Ishikawa (cell line): ENCODE measurements around the gene GAB1.

ENCODE experiments used
- FOXM1 ChIP-seq: IDR thresholded peaks from 2 replicates; pipeline ENCODE4 v1.6.1; 2012; ENCODE audit warnings: low read depth, borderline replicate concordance
- YY1 ChIP-seq: IDR thresholded peaks from 2 replicates; pipeline ENCODE4 v1.6.1; 2012; ENCODE audit warnings: low read depth

GRCh38 chr4:143294310-143294709 is 42.4 kb upstream of the GAB1 start:
- TF ChIP-seq YY1 (no peak), FOXM1 (no peak)
